T-helper 2 cell treated with Interferon-gamma antibody and Interleukin-4, amounts not matched to agents 5 μg/mL and 100 μg/mL, for 36 hours (primary cell): ENCODE results near the gene CYTIP.

ENCODE experiments used
- DNase-seq: peaks from one replicate; pipeline ENCODE4 v3.0.0; 2021; ENCODE audit warnings: low spot score
- H3K27ac Mint-ChIP-seq: one replicate; pipeline ENCODE4 v1.8.0; 2021; ENCODE audit warnings: mild to moderate bottlenecking, mixed read lengths
- H3K27me3 Mint-ChIP-seq: one replicate; pipeline ENCODE4 v1.8.0; 2021; ENCODE audit warnings: low read depth, mixed read lengths
- H3K36me3 Mint-ChIP-seq: one replicate; pipeline ENCODE4 v1.8.0; 2021; ENCODE audit warnings: low read depth, mixed read lengths
- H3K4me1 Mint-ChIP-seq: one replicate; pipeline ENCODE4 v1.8.0; 2021; ENCODE audit warnings: low read depth, mixed read lengths
- H3K4me3 Mint-ChIP-seq: one replicate; pipeline ENCODE4 v1.8.0; 2022; ENCODE audit warnings: mild to moderate bottlenecking, moderate library complexity, mixed read lengths
- H3K9me3 Mint-ChIP-seq: one replicate; pipeline ENCODE4 v1.8.0; 2021; ENCODE audit warnings: mixed read lengths

Gene CYTIP

DNA sequence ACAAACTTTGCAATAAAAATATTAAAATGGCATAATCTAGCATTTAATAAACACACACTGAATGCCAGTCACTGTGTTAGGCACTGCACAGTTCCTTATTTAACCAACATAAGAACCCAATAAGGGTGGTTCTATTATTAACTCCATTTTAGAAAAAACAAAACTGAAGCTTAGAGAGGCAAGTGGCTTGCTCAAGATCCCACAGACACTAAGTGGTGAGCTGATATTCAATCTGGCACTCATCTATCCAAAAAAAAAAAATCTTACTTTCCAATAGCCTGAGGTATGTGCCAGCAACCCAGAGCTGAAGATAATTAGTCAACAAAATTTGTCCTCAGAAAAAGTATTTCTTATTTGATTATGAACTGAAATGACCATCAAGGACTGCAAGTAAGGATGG is 799 bp downstream of the CYTIP start:
- Mint-ChIP-seq H3K27ac (peak overlapping the region; percentile 97), H3K36me3 (peaks cover 57% of the 10 kb centered on the region), H3K4me3 (peak overlapping the region; percentile 100), H3K27me3 (no peaks in the 10 kb centered on the region), H3K4me1 (peaks cover 49% of the 10 kb centered on the region), H3K9me3 (no peaks in the 10 kb centered on the region)
- no peak for DNase-seq

DNA sequence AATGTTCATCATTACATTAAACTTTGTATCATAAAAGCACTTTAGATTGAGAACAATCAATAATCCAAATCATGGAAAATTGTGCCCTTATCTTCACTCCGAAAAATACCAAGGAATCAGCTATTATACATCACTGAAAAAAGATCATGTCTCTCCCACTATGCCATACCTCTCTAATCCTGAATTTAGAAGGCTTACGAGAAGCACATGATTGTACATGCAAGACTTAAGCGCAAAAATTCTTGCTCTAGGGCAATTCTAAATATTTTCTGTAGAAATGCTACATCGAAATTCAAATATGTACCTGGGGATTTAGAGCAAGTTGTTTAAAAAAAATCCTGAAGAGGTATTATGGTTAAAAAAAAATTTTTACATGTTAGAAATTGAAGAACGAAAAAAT is 1.3 kb downstream of the CYTIP start:
- peak overlapping the region; percentile 97 for H3K27ac Mint-ChIP-seq
- H3K9me3 Mint-ChIP-seq, result no peaks in the 10 kb centered on the region
- no peaks in the 10 kb centered on the region for H3K27me3 Mint-ChIP-seq
- peaks cover 61% of the 10 kb centered on the region for H3K36me3 Mint-ChIP-seq
- DNase-seq, result no peak
- H3K4me3 Mint-ChIP-seq, result peak overlapping the region; percentile 100
- H3K4me1 Mint-ChIP-seq, result peaks cover 48% of the 10 kb centered on the region

DNA sequence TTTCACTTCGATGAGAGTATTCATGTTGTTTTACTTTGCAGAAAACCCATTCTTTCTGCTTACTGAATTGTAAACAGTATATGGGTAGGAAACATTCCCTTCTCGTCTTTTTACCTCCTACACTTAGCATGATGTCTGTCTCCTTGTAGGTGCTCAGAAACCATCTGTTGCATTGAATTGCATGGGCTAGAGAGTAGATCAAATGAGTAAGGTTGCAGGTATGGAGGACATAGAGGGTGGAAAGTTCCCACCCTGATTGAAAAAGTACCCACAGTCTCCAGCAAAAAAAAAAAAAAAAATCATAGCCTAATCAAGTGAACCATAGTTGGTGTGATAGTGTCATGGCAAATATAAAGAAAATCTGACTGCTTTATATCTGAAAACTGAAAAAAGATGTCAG is 1.7 kb downstream of the CYTIP start:
- DNase-seq, result no peak
- Mint-ChIP-seq H3K4me3 (peak overlapping the region; percentile 100), H3K4me1 (peaks cover 44% of the 10 kb centered on the region), H3K27me3 (no peaks in the 10 kb centered on the region), H3K9me3 (no peaks in the 10 kb centered on the region), H3K36me3 (peaks cover 66% of the 10 kb centered on the region), H3K27ac (peak overlapping the region; percentile 97)

DNA sequence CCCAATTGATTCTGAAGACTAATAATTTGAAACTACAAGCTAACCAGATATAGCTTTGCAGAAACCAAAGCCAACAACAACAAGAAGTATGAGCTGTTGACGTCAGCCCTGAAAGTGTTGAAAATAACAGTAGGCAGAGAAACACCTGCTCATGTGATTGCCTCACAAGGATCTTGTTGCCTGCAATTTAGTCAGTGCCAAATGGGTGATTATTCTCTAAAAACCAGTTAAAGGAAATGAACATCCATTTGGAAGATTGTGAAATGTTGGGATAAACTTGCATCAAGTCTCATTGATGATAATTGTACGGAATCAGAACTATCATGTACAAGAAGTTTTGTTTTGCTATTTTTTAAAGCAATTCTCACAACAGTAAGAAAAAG is 2.8 kb downstream of the CYTIP start:
- Mint-ChIP-seq H3K36me3 (peaks cover 74% of the 10 kb centered on the region), H3K9me3 (no peaks in the 10 kb centered on the region), H3K27ac (peak overlapping the region; percentile 97), H3K27me3 (no peaks in the 10 kb centered on the region), H3K4me3 (peak overlapping the region; percentile 100), H3K4me1 (peaks cover 43% of the 10 kb centered on the region)
- DNase-seq, result no peak

DNA sequence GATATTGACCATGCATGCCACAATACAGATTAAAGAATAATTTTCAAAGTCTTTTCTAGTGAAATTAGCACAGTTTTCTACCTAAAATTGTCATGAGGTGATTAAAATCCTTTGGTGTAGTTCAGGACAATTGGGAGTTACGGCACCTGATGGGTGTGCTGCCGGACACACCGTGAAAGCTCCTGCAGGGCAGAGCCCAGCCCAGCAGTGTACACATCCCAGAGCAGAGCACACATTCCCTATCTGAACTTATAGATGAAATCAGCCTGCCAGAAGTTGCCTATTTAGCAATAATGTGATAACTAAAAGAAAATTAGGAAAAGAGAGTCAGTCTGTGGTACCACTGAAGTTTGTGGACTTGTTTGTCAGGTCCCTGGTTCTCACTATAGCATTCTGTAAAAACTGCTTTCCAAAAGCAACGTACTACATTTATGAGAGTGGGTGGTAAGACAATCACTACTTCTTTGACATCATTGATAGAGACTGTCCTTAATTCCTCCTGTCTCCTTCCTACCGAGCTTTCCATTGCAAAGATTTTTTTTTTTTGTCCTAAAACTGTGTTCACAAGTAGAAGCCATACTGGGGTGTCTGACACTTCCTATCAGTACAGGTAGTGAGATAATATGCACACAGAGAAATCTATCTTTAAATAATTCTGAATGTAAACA is 3.4 kb downstream of the CYTIP start:
- H3K27me3 Mint-ChIP-seq, result no peaks in the 10 kb centered on the region
- DNase-seq, result no peak
- peaks cover 78% of the 10 kb centered on the region for H3K36me3 Mint-ChIP-seq
- no peaks in the 10 kb centered on the region for H3K9me3 Mint-ChIP-seq
- peaks cover 41% of the 10 kb centered on the region for H3K4me1 Mint-ChIP-seq
- H3K4me3 Mint-ChIP-seq, result peak overlapping the region; percentile 100
- H3K27ac Mint-ChIP-seq, result peak overlapping the region; percentile 97

DNA sequence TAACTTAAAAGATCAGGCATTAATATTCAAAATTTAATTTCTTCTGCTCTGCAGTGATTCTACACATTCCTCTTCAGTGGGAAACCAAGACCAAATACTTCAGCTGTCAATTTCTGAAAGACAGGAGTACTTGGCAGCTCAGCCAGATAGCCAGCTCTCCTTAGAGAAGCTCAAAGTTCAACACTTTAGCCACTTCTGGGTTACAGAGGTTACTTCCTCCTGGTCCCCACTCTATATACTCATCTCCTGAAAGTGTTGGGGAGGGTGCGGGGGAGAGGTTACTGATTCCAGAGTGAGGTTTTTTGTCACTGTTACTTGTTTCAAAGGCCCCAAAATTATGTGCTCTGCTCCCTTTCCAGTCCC is 4.1 kb downstream of the CYTIP start:
- peaks cover 43% of the 10 kb centered on the region for H3K4me1 Mint-ChIP-seq

DNA sequence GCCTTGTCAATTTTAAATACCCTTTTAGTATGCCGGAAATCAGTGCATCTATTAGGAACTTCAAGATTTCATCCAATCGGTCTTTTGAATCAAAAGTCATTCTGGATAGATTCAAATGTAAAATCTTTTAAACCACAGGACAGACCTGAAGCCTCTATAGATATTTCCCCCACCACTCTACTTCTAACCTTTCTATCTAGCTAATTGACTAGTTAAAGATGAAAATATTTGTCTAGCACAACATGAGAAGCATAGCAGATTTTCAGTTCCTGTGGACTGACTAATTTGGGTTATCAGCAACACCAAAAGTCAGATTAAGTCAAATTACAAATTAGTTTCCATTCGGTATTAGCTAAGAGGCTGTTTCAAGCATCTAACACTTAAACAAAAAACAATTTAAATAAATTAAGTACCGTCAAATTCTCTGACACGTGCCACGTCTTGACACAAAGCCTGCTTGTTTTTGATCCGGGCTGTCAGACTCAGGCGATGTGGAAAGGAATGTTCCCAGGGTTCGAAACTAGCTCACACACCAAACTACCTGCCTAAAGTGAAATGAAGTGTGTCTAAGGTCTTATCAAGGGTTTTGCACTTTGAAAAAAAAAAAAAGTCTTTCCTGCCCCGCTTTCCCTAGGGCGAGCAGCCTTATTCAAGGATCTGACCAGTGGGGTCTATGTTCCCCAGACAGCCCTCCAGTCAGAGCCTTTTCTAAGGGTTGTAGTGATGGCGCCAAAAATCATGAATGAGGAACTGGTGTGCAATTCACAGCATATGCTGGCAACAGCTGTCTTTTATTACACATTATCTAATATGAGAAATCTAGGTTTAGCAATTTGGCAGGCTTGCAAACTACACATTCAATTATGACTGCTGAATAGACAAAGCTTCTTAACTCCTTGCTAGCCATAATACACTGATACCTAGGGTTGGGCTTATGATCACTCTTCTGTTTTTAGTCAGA is 4.7 kb downstream of the CYTIP start:
- H3K27me3 Mint-ChIP-seq, result no peaks in the 10 kb centered on the region
- peaks cover 92% of the 10 kb centered on the region for H3K36me3 Mint-ChIP-seq
- peaks cover 43% of the 10 kb centered on the region for H3K4me1 Mint-ChIP-seq
- DNase-seq, result no peak
- H3K4me3 Mint-ChIP-seq, result peak overlapping the region; percentile 100
- no peaks in the 10 kb centered on the region for H3K9me3 Mint-ChIP-seq
- peak overlapping the region; percentile 97 for H3K27ac Mint-ChIP-seq

More for the DNA sequence above, 4.1 kb downstream of the CYTIP start:
- Mint-ChIP-seq H3K4me3 (peak overlapping the region; percentile 100), H3K36me3 (peaks cover 85% of the 10 kb centered on the region), H3K9me3 (no peaks in the 10 kb centered on the region), H3K27ac (peak overlapping the region; percentile 97), H3K27me3 (no peaks in the 10 kb centered on the region)
- peak; percentile 76 for DNase-seq

DNA sequence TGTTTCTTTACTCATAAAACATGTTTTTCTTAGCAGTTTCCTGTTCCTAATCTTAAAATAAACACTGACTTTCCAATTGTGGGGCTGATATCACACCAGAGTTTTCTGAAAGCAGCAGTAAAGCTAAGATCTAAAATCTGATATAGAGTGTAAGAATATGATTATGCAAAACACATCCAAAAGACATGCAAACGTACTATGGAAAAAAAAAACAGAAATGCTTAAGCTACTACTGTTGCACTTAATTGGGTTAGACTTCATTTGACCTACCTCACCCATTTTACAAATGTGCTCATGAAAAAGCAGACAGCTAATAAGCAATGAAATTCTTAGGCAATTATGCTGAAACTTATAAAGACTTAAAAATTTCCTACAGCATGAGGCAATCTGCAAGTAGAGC is 10.5 kb downstream of the CYTIP start:
- Mint-ChIP-seq H3K4me3 (peak overlapping the region; percentile 69), H3K9me3 (no peaks in the 10 kb centered on the region), H3K36me3 (peaks cover 94% of the 10 kb centered on the region), H3K27ac (peak overlapping the region; percentile 83), H3K4me1 (peaks cover 79% of the 10 kb centered on the region), H3K27me3 (no peaks in the 10 kb centered on the region)
- no peak for DNase-seq

DNA sequence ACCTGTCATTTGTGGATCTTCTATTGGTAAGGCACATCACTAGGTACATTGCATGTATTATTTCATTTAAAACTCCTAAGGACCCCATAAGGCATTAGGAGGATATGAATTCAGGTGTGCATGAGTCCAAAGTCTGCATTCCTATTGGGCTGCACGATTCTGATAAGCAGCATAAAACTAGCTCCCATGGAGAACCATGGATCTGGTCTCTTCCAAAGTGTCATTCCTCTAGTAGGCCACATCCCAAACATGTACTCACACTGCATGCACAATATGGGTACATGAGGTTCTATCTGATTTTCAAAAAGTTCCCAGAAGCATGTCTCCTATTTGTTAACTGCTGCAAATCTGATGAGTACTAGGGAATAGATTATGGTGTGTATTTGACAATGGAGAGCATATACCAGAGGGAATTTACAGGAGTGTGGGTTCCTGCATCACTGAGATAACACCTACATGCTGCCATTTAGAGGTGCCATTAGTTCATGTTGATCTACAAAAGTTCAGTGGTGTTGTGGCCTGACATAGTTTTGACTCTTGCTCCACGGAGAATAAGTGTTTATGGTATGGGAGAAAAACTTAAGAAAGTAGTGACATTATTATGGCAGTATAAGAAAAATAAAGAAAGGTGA is 11.3 kb downstream of the CYTIP start:
- H3K36me3 Mint-ChIP-seq, result peaks cover 94% of the 10 kb centered on the region
- no peaks in the 10 kb centered on the region for H3K9me3 Mint-ChIP-seq
- H3K4me1 Mint-ChIP-seq, result peaks cover 77% of the 10 kb centered on the region
- no peak for DNase-seq
- H3K27me3 Mint-ChIP-seq, result no peaks in the 10 kb centered on the region
- peak overlapping the region; percentile 69 for H3K4me3 Mint-ChIP-seq
- H3K27ac Mint-ChIP-seq, result peak overlapping the region; percentile 83

DNA sequence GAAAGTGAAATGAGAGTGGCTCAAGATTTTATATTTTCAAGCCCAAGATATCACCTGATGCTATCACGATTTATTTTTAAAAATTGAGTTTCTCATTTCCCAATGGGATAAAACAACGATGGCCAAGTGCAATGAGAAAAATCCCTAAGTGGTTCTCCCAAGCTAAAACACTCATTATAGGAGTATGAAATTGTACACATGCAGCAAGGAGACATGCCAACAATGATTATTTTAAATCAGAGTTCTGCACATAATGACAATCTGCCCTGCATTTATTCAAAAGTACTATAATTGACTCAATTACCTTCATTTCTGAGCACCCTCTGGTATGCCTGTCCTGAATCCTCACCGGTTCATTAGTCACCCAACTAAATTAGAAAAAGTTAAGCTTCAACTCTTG is 12.7 kb downstream of the CYTIP start:
- H3K9me3 Mint-ChIP-seq, result peaks cover 7% of the 10 kb centered on the region
- H3K4me1 Mint-ChIP-seq, result peaks cover 82% of the 10 kb centered on the region
- H3K27me3 Mint-ChIP-seq, result no peaks in the 10 kb centered on the region
- peaks cover 97% of the 10 kb centered on the region for H3K36me3 Mint-ChIP-seq
- no peak for DNase-seq
- H3K27ac Mint-ChIP-seq, result peak overlapping the region; percentile 73
- peak overlapping the region; percentile 69 for H3K4me3 Mint-ChIP-seq

DNA sequence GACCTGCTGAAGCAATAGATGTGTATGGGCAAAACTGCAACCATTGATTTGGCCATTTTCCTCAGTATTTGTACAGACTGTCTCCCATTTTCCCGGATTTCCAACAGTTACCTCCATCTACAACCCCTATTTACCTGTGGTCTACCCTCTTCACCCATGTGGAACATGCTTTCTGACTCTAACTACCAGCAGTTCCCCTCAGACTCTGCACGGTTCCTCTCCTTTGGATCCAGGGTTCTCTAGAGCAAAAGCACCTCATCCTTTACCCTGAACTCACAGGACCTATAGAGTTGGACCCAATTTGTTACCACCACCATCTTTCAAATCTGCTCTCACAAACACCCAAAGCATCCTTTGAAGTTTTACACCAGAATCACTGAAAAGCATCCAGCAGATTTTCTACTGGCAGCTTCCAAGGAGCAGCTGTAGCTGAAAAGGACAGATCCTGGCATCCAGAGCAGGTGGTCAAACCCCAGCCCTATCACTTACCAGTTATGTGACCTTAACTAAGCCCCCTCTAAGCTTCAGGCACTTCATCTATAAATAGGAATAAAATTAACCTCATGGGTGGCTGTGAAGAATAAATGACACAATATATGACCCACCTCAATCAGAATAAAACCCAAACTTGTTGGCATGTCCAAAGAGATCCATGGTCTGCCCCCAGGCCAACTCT is 15.3 kb downstream of the CYTIP start:
- H3K36me3 Mint-ChIP-seq, result peaks cover 93% of the 10 kb centered on the region
- no peaks in the 10 kb centered on the region for H3K27me3 Mint-ChIP-seq
- H3K27ac Mint-ChIP-seq, result peak overlapping the region; percentile 32
- H3K4me1 Mint-ChIP-seq, result peaks cover 71% of the 10 kb centered on the region
- H3K9me3 Mint-ChIP-seq, result peaks cover 17% of the 10 kb centered on the region
- DNase-seq, result no peak
- H3K4me3 Mint-ChIP-seq, result peak overlapping the region; percentile 33

DNA sequence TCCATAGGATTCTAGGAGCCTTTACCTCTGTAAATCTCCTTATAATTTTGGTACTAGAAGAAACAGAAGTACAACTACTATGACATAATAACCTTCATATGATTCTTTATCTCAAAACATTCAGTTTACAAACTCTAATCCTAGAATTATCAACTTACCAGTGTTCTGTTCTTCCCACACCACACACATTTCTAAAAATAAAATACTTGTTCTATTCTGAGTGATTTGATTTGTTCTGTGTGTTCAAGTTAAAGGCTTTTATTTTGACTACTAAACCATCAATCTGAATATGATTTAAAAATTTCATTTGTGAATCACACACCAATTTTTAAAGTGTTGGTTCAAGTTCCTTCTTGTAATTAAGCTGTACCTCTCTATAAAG is 16.0 kb downstream of the CYTIP start:
- no peak overlapping the region for H3K4me3 Mint-ChIP-seq
- peaks cover 93% of the 10 kb centered on the region for H3K36me3 Mint-ChIP-seq
- H3K9me3 Mint-ChIP-seq, result peaks cover 23% of the 10 kb centered on the region
- H3K4me1 Mint-ChIP-seq, result peaks cover 69% of the 10 kb centered on the region
- H3K27ac Mint-ChIP-seq, result no peak overlapping the region
- no peaks in the 10 kb centered on the region for H3K27me3 Mint-ChIP-seq
- DNase-seq, result no peak

DNA sequence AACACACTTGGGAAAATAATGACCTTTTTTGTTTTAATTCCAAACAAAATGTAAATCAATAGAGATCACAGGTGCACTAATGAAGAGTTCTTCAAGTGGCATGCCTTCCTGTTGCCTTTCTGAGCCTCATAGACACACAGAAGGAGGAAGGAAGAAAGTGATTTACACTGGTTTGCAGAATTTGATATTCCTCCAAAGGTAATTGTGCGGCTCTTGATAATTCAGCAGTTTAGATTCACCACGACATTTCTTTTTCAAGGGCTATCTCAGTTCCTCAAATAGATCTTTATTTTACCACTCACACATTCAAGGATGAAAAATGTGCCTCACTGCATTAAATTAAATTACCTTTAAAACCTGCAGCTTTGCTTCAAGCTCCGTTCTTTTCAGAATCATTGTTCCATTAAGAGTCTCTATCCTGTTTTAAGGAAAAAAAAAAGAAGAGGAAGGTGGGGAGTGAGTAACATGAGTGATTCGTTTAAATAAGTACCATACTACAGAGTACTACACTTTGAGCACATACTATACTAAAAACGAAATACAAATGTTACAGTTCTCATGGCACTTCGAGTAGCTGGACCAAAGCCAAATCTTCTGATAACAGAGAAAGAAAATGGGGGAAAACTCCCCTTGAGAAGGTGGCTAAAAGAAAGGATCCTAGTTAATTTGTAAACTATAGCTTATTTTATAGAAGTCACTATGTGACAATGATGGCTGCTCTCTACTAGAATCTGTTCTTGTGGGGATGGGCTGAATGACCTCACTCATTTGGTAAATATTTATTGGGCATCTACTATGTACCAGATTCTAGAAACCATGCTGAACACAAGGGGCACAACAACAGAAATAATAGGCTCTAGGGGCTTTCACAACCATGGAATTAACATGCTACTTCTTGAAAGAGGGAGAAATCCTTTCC is 16.6 kb downstream of the CYTIP start:
- peaks cover 24% of the 10 kb centered on the region for H3K9me3 Mint-ChIP-seq
- H3K27ac Mint-ChIP-seq, result peak overlapping the region; percentile 26
- peaks cover 90% of the 10 kb centered on the region for H3K36me3 Mint-ChIP-seq
- no peaks in the 10 kb centered on the region for H3K27me3 Mint-ChIP-seq
- DNase-seq, result no peak
- H3K4me1 Mint-ChIP-seq, result peaks cover 67% of the 10 kb centered on the region
- no peak overlapping the region for H3K4me3 Mint-ChIP-seq
